BJ (cell line): ENCODE results near the gene C22orf23. TPM values are rescaled to one million over a fixed set of nuclear protein-coding genes. Genes with fewer than 3 reads are reported as not detected.

Source experiments
- CTCF ChIA-PET: fragments of 350-600 bp; formaldehyde crosslinking; extraction: SDS; loops from one replicate; lab custom pipeline; 2021; ENCODE audit warnings: antibody characterized with exemption, inconsistent platforms; lab: Yijun Ruan, JAX
- POLR2A ChIA-PET: fragments of 300-600 bp; sonication (Branson Sonifier 250); formaldehyde crosslinking; extraction: SDS; loops from one replicate; lab custom pipeline; 2021; ENCODE audit warnings: antibody characterized with exemption; lab: Charles Lee
- DNase-seq: peaks from one replicate; pipeline ENCODE4 v3.0.0-alpha.2; 2011; ENCODE audit warnings: low read depth
- H3K27me3 ChIP-seq: 2 replicates; pipeline ENCODE4 v1.6.0; 2011; ENCODE audit warnings: low read length; ENCODE audit not compliant: control insufficient read depth, insufficient read depth
- H3K36me3 ChIP-seq: 2 replicates; pipeline ENCODE4 v1.5.1; 2011; ENCODE audit warnings: low read length; ENCODE audit not compliant: control insufficient read depth, insufficient read depth
- H3K4me3 ChIP-seq: 2 replicates; pipeline ENCODE4 v1.5.1; 2011; ENCODE audit warnings: low read depth, mild to moderate bottlenecking, control low read depth, low read length
- CTCF ChIP-seq: IDR thresholded peaks from 2 replicates; pipeline ENCODE4 v1.5.1; 2011; ENCODE audit warnings: low read depth, mild to moderate bottlenecking, control low read depth, inconsistent platforms, low read length, moderate library complexity; ENCODE audit not compliant: insufficient read depth
- polyA plus RNA-seq: library from polyadenylated mRNA; depleted of rRNA; stranded (reverse); fragments of >200 nt; gene quantifications from 2 replicates; pipeline ENCODE4 v1.2.3, GENCODE V29; 2011

C22orf23 gene
- polyA plus RNA-seq, 1 experiment, result 0.38 TPM

DNA sequence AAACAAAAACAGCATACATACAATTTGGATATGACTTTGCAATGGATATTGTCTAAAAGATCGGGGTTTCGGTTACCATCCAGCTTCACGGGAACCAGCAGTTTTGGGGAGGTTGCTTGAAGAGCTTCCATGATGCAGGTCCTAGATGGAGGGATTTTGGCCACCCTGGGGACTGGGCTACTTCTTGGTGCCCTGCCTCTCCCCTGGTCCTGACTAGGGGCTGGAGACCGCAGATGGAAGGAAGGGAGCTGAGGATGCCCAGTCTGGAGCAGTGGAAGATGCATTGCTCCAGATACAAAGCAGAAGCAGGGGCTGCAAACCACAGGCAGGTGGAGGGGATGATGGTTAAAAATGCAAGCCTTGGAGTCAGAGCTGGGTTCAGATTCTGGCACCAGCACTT lies 17.5 kb upstream of the C22orf23 start:
- no peak for DNase-seq
- H3K27me3 ChIP-seq, result no peaks in the 10 kb centered on the region
- no peak overlapping the region for H3K4me3 ChIP-seq
- POLR2A ChIA-PET, result no interaction called here
- no peak for TF ChIP-seq CTCF
- H3K36me3 ChIP-seq, result peaks cover 9% of the 10 kb centered on the region
- CTCF ChIA-PET, result interaction anchor here (0.6 to 8.5 kb wide), 3 partner anchors 69 to 421 kb away, joined by 3 to 82 read pairs (median 3); no protein-coding TSS in a partner anchor

DNA sequence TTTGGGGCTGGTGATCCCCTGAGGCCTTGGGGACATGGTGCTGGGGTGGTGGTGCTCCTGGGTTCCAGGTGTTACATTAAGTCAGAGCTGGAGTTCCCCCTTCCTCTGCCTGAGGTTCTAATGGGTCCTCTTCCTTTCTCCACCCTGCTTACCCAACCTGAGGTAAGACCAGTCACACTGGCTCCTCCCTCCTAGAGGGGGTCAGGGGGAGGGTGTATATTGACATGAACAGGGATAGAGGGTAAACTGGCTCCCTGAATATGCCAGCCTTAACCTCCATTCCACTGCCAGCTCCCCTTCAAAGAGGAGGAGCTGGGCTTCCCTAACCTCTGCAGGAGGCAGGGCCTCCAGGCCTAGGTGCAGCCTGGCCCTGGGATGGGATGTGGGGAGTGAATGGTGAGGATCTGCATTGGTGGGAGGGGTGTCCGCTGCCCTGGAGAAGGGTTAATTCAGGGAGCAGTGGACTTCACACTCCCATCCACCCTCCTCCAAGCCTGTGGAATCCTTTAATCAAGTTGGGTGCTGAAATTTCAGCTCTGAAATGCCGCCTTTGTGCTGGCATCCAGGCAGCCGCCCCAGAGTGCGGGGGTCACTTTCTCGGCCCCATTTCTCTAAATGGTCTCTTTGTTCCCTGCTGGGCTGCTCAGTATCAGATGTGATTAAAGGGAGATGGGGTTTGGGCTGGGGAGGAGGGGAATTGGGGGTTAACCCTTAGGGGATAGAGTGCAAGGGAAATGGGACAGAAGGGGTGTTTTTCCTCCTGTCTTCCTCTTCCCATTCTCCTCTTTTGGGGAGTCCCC lies 15.3 kb upstream of the C22orf23 start:
- peaks cover 10% of the 10 kb centered on the region for H3K36me3 ChIP-seq
- DNase-seq, result no peak
- no peak for TF ChIP-seq CTCF
- H3K27me3 ChIP-seq, result no peaks in the 10 kb centered on the region
- CTCF ChIA-PET, result interaction anchor here (0.6 to 8.5 kb wide), 2 partner anchors 153 to 285 kb away, joined by 4 to 82 read pairs; no protein-coding TSS in a partner anchor
- no peak overlapping the region for H3K4me3 ChIP-seq
- POLR2A ChIA-PET, result no interaction called here

DNA sequence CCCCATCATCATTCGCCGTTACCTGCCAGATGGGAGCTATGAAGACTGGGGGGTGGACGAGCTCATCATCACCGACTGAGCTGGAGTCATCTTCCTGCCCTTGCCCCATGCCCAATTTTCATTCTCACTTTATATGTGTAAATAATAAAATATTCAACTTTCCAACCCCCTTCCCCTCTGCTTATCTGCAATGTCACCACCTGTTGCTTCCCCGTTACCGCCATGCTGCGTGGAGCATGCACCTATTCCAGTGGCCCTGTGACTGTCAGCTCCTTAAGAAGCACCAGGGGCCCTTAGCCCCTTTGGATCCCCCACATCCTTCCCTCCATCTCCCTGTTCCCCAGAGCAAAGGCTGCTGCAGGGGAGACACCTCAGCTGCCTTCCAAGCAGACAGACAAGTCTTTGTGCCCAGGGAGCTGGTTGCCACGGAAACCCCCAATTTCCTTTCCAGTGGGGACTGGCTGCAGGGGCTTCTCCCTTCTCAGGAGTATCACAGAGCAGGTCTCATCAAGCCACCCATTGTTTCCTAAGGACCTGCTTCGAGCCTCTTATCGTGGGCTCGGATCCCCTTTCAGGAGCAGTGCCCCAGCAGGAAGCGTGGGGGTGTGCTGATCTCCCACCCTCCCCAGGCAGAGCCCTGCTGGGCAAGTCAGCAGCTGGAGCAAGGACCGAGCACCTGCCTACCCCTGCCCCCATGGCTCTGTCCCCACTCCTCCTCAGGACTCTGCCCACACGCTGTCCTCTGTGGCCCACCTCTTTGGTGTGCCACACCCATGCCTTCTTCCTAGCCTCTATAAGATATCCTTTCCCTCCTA lies 14.4 kb upstream of the C22orf23 start:
- peaks cover 10% of the 10 kb centered on the region for H3K36me3 ChIP-seq
- H3K4me3 ChIP-seq, result no peak overlapping the region
- no peak for TF ChIP-seq CTCF
- H3K27me3 ChIP-seq, result no peaks in the 10 kb centered on the region
- no peak for DNase-seq
- ChIA-PET POLR2A (no interaction called here), CTCF (interaction anchor here (2.3 to 8.5 kb wide), 2 partner anchors 80 to 152 kb away, joined by 20 to 82 read pairs; no protein-coding TSS in a partner anchor)

DNA sequence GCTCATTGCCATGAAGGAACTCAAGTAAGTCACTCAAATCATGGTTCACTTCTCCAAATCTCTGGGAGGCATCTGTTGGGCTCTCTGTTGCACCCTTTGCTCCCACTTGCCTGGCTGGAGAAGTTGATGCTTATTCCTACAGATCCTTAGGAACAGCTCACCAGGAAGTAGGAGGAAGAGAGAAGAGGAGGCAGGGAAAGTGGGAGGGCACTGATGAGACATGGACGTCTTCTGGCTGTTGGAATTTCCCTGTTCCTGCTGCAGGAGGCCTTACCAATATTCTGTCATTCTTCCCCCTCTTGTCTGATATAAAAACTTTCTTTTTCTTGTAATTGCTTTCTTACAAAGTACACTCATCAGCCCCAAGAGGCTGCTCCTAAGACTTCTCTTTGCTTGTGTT lies 13.7 kb upstream of the C22orf23 start:
- Histone ChIP-seq H3K36me3 (peaks cover 10% of the 10 kb centered on the region), H3K4me3 (no peak overlapping the region), H3K27me3 (no peaks in the 10 kb centered on the region)
- DNase-seq, result no peak
- ChIA-PET CTCF (interaction anchor here (1.6 to 8.5 kb wide), 6 partner anchors 10 to 152 kb away, joined by 5 to 82 read pairs (median 11); no protein-coding TSS in a partner anchor), POLR2A (no interaction called here)
- no peak for TF ChIP-seq CTCF
